ENCODE data around the gene NCKIPSD.

NCKIPSD gene

GRCh38 chr3:48629894-48630293, 55.8 kb downstream of the NCKIPSD start:
- DNase-seq (ENCODE audit: extremely low spot score, insufficient read length, low read depth) (no peak), FAIRE-seq (no peak)

- DNase-seq (ENCODE audit: extremely low spot score, insufficient read length, low read depth) (no peak), FAIRE-seq (no peak)
Measured at GRCh38 chr3:48628277-48629017, 57.3 kb downstream of the NCKIPSD start.

GRCh38 chr3:48625600-48625999, 60.1 kb downstream of the NCKIPSD start:
- DNase-seq (ENCODE audit: extremely low spot score, insufficient read length, low read depth) = no peak
- no peak for FAIRE-seq

- FAIRE-seq (no peak), DNase-seq (ENCODE audit: extremely low spot score, insufficient read length, low read depth) (no peak)
Measured at GRCh38 chr3:48624767-48625166, 60.9 kb downstream of the NCKIPSD start.

GRCh38 chr3:48623851-48624547, 61.7 kb downstream of the NCKIPSD start:
- FAIRE-seq (no peak), DNase-seq (ENCODE audit: extremely low spot score, insufficient read length, low read depth) (no peak)
